Measurements from ENCODE around the gene E2F7.

The E2F7 gene

DNA sequence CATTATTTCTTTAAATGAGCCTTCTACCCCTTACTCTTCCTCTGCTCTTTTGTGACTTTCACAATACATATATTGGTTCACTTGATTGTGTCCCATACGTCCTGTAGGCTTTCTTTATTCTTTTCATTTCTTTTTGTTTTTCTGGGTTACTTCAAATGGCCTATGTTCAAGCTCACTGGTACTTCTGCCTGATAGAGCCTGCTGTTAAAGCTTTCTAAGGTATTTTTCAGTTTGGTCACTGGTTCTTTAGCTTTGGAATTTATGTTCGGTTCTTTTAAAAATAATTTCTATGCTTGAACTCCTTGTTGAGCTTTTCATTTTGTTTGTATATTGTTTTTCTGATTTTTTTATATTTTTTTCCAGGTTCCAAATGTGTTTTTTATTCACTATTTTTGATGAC is 81.9 kb downstream of the E2F7 start:
- H3K27ac ChIP-seq, result no peak overlapping the region
- no peak for TF ChIP-seq ZFX (IDR thresholded peaks at IDR 0.05)
- TF ChIP-seq, protein P1, sequence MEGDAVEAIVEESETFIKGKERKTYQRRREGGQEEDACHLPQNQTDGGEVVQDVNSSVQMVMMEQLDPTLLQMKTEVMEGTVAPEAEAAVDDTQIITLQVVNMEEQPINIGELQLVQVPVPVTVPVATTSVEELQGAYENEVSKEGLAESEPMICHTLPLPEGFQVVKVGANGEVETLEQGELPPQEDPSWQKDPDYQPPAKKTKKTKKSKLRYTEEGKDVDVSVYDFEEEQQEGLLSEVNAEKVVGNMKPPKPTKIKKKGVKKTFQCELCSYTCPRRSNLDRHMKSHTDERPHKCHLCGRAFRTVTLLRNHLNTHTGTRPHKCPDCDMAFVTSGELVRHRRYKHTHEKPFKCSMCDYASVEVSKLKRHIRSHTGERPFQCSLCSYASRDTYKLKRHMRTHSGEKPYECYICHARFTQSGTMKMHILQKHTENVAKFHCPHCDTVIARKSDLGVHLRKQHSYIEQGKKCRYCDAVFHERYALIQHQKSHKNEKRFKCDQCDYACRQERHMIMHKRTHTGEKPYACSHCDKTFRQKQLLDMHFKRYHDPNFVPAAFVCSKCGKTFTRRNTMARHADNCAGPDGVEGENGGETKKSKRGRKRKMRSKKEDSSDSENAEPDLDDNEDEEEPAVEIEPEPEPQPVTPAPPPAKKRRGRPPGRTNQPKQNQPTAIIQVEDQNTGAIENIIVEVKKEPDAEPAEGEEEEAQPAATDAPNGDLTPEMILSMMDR (conservative IDR thresholded peaks at IDR 0.05), result no peak

DNA sequence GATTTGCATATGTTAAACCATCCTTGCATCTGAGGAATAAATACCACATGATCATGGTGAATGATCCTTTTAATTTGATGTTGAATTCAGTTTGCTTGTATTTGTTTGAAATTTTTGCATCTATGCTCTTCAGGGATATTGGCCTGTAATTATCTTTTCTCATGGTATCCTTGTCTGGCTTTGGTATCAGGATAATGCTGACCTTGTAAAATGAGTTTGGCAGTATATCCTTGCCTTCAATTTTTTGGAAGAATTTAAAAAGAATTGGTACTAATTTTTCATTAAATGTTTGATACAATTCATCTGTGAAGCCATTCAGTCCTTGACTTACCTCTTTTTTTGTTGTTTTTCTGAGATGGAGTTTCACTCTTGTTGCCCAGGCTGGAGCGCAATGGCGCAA is 85.2 kb downstream of the E2F7 start:
- H3K27ac ChIP-seq, result no peak overlapping the region
- TF ChIP-seq ZFX (IDR thresholded peaks at IDR 0.05), result no peak

DNA sequence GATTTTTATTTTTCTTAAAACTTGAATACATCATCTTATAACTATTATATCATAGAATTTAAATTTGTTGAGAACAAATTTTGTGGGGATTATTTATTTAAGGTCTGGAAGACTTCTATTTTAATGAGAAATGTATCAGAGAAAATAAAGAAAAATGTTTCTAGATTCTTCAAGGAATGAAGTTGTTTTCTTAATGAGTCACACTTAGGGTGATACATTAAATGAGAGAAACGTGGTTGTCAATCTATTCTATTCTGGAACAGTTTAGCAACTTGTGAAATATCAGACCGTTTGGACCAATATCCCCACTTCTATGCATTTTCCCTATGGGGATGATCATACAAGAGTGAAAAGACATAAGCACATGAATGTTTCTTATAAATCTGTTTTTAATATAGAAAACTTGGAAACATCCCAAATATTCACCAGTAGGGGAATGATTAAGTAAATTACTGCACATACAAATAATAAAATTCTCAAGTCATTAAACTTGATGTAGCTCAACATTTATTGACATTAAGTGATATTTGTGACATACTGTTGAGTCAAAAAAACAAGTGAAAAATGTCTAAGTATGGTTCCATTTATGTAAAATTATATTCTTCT is 88.5 kb downstream of the E2F7 start:
- H3K27ac ChIP-seq, result no peak overlapping the region
- TF ChIP-seq ZFX (IDR thresholded peaks at IDR 0.05), result no peak
- TF ChIP-seq, protein P1 (conservative IDR thresholded peaks at IDR 0.05), result no peak

Measured in C4-2B (cell line).